HepG2 (cell line): ENCODE results near the gene GJA9. TPM values are rescaled to one million over a fixed set of nuclear protein-coding genes. Genes with fewer than 3 reads are reported as not detected.

ENCODE experiments used
- ATAC-seq: fragments of 200-7000 bp; cut with Tn5 transposase; 3 replicates; pipeline ENCODE4 v1.9.1; 2020; ENCODE audit warnings: mild to moderate bottlenecking, moderate library complexity
- BruUV-seq: library from RNA; stranded (reverse); fragments of 400-500 nt; replicated peaks from 2 replicates; lab custom pipeline; 2021; lab: Mats Ljungman, UMichigan
- CTCF ChIA-PET: fragments of 300-600 bp; formaldehyde crosslinking; extraction: SDS; loops from one replicate; lab custom pipeline; 2021; ENCODE audit warnings: low total read pairs, inconsistent platforms, low intra/inter-chr PET ratio; lab: Yijun Ruan, JAX
- POLR2A ChIA-PET: fragments of 350-600 bp; sonication (Branson Sonifier 250); formaldehyde crosslinking; loops from one replicate; lab custom pipeline; 2020; ENCODE audit warnings: antibody characterized with exemption, inconsistent platforms; lab: Yijun Ruan, JAX
- DNase-seq: peaks from one replicate; pipeline ENCODE4 v3.0.0-alpha.2; 2015; ENCODE audit warnings: low spot score
- FAIRE-seq: peaks from 3 replicates; lab custom pipeline; 2011; peaks lifted over from hg19 to GRCh38; lab: Jason Lieb, UNC
- H2AFZ ChIP-seq: one replicate; pipeline ENCODE4 v1.6.1; 2011; ENCODE audit warnings: low read length, inconsistent platforms
- H3K27ac ChIP-seq: fragments of 300-600 bp; 3 replicates; pipeline ENCODE4 v1.8.0; 2011; ENCODE audit warnings: mixed run types, mild to moderate bottlenecking, mixed read lengths, low read length, inconsistent platforms; ENCODE audit not compliant: insufficient read depth; ENCODE audit errors: extremely low read length
- H3K27me3 ChIP-seq, 2 experiments: fragments of 200-600 bp in 1 of 2; 2 replicates in 1 of 2; 3 replicates in 1 of 2; pipeline versions ENCODE4 v1.6.0 to v1.8.0; 2011; ENCODE audit warnings: low read length in 2 of 2, mild to moderate bottlenecking in 2 of 2, moderate library complexity in 2 of 2, inconsistent platforms in 1 of 2; ENCODE audit not compliant: insufficient read depth in 2 of 2, control insufficient read depth in 1 of 2
- H3K36me3 ChIP-seq, 2 experiments: fragments of 200-600 bp in 1 of 2; replicated peaks in 1 of 2; 2 replicates in 1 of 2; 3 replicates in 1 of 2; pipeline versions ENCODE4 v1.5.1 to v1.8.0; 2011; ENCODE audit warnings: low read length in 2 of 2, inconsistent platforms in 1 of 2; ENCODE audit not compliant: insufficient read depth in 2 of 2, control insufficient read depth in 1 of 2
- H3K4me1 ChIP-seq: 2 replicates; pipeline ENCODE4 v1.5.1; 2012; ENCODE audit warnings: low read length, inconsistent platforms; ENCODE audit not compliant: insufficient read depth
- H3K4me2 ChIP-seq: 2 replicates; pipeline ENCODE4 v1.6.0; 2011; ENCODE audit warnings: low read depth, low read length, inconsistent platforms
- H3K4me3 ChIP-seq, 3 experiments: fragments of 200-600 bp in 1 of 3; sonication (generic), shearing (Covaris generic) in 1 of 3; replicated peaks in 1 of 3; 2 replicates each; pipeline ENCODE4 v1.5.1; 2011 to 2016; ENCODE audit warnings: low read length in 3 of 3, inconsistent platforms in 2 of 3, low read depth in 2 of 3, mild to moderate bottlenecking in 2 of 3, control low read depth in 1 of 3, mixed read lengths in 1 of 3; ENCODE audit not compliant: insufficient read depth in 1 of 3
- H3K79me2 ChIP-seq: one replicate; pipeline ENCODE4 v1.6.1; 2011; ENCODE audit warnings: low read length, inconsistent platforms; ENCODE audit not compliant: insufficient read depth
- H3K9ac ChIP-seq: 2 replicates; pipeline ENCODE4 v1.6.0; 2011; ENCODE audit warnings: mild to moderate bottlenecking, low read depth, low read length, inconsistent platforms; ENCODE audit not compliant: insufficient read depth
- H3K9me3 ChIP-seq: 2 replicates; pipeline ENCODE4 v1.5.1; 2012; ENCODE audit warnings: mild to moderate bottlenecking, low read length
- H4K20me1 ChIP-seq: 2 replicates; pipeline ENCODE4 v1.6.0; 2011; ENCODE audit warnings: inconsistent platforms, mild to moderate bottlenecking, low read length, moderate library complexity; ENCODE audit not compliant: insufficient read depth
- BRF2 ChIP-seq: sonication (generic); formaldehyde crosslinking; IDR thresholded peaks from 2 replicates; pipeline ENCODE4 v1.8.1; 2022; ENCODE audit warnings: mild to moderate bottlenecking, missing genetic modification reagents
- HNF4G ChIP-seq, 2 experiments: sonication (generic) in 1 of 2; formaldehyde crosslinking in 1 of 2; IDR thresholded peaks; 2 replicates each; pipeline versions ENCODE4 v1.4.0 to v1.6.1; 2011 to 2020; ENCODE audit warnings: borderline replicate concordance in 2 of 2, low read depth in 2 of 2, mild to moderate bottlenecking in 2 of 2, low read length in 1 of 2, missing genetic modification reagents in 1 of 2, moderate library complexity in 1 of 2
- MLLT10 ChIP-seq: sonication (generic); formaldehyde crosslinking; IDR thresholded peaks from 2 replicates; pipeline ENCODE4 v1.4.0; 2020; ENCODE audit warnings: missing genetic modification reagents
- RARG ChIP-seq: sonication (generic); formaldehyde crosslinking; IDR thresholded peaks from 2 replicates; pipeline ENCODE4 v1.4.0; 2020; ENCODE audit warnings: low read depth, mild to moderate bottlenecking, missing genetic modification reagents
- SIX1 ChIP-seq: sonication (generic); formaldehyde crosslinking; IDR thresholded peaks from 2 replicates; pipeline ENCODE4 v1.4.0; 2020; ENCODE audit warnings: missing genetic modification reagents, borderline replicate concordance
- TAF1 ChIP-seq: sonication (generic); formaldehyde crosslinking; IDR thresholded peaks from 2 replicates; pipeline ENCODE4 v1.4.0; 2020; ENCODE audit warnings: missing genetic modification reagents
- TEF ChIP-seq: sonication (generic); formaldehyde crosslinking; IDR thresholded peaks from 2 replicates; pipeline ENCODE4 v1.5.0; 2020; ENCODE audit warnings: missing genetic modification reagents
- TERF1 ChIP-seq: sonication (generic); formaldehyde crosslinking; IDR thresholded peaks from 2 replicates; pipeline ENCODE4 v1.8.0; 2022; ENCODE audit warnings: mild to moderate bottlenecking, missing genetic modification reagents, moderate library complexity
- USF2 ChIP-seq, 2 experiments: sonication (generic) in 1 of 2; formaldehyde crosslinking in 1 of 2; IDR thresholded peaks; 2 replicates each; pipeline versions ENCODE4 v1.5.1 to v1.6.1; 2011 to 2020; ENCODE audit warnings: borderline replicate concordance in 1 of 2, low read depth in 1 of 2, low read length in 1 of 2, mild to moderate bottlenecking in 1 of 2, missing genetic modification reagents in 1 of 2, moderate library complexity in 1 of 2
- ZBTB26 ChIP-seq: IDR thresholded peaks from 2 replicates; pipeline ENCODE4 v1.6.1; 2016; ENCODE audit warnings: missing compliant biosample characterization, missing genetic modification reagents, borderline replicate concordance
- ZNF274 ChIP-seq: sonication (generic); formaldehyde crosslinking; IDR thresholded peaks from 2 replicates; pipeline ENCODE4 v1.5.1; 2020; ENCODE audit warnings: mild to moderate bottlenecking, missing genetic modification reagents
- ZNF768 ChIP-seq: sonication (generic); formaldehyde crosslinking; IDR thresholded peaks from 2 replicates; pipeline ENCODE4 v1.4.0; 2020; ENCODE audit warnings: missing genetic modification reagents
- ZNF891 ChIP-seq: sonication (generic); formaldehyde crosslinking; IDR thresholded peaks from 2 replicates; pipeline ENCODE4 v1.5.0; 2020; ENCODE audit warnings: mild to moderate bottlenecking, missing genetic modification reagents
- ZSCAN21 ChIP-seq: sonication (generic); formaldehyde crosslinking; IDR thresholded peaks from 2 replicates; pipeline ENCODE4 v1.8.0; 2022; ENCODE audit warnings: mild to moderate bottlenecking, missing genetic modification reagents, moderate library complexity, borderline replicate concordance
- WGBS: methylation state at CpG from one replicate; pipeline ENCODE4 v1.1.6; 2017; ENCODE audit warnings: low lambda C conversion rate; 5-methylcytosine and 5-hydroxymethylcytosine counted together
- in situ Hi-C: cut with HindIII; loops from 2 replicates; pipeline ENCODE4 v1.10.0; 2017; ENCODE audit warnings: low pct_unique_long_range_greater_than_20kb; ENCODE audit not compliant: extremely low pct_ligation_motif_present
- intact Hi-C: fragments of 100-400 bp; cut with micrococcal nuclease; formaldehyde crosslinking; loops from one replicate; pipeline ENCODE4 v1.10.0; 2022; ENCODE audit not compliant: unreplicated experiment
- polyA plus RNA-seq, 8 experiments: library from polyadenylated mRNA; depleted of rRNA in 3 of 8; stranded (reverse) in 7 of 8; unstranded in 1 of 8; fragments of >200 nt; fragmentation: Illumina TruSeq in 4 of 8; extraction: Trizol in 4 of 8; gene quantifications; 2 replicates each; pipeline versions ENCODE4 v1.2.1 to v1.2.3, GENCODE V29; 2011 to 2016; ENCODE audit warnings: low read depth in 4 of 8, missing spikeins in 1 of 8, mixed read lengths in 1 of 8; ENCODE audit not compliant: insufficient read depth in 1 of 8
- total RNA-seq, 5 experiments: library from RNA; depleted of rRNA; stranded (reverse); fragments of >200 nt; fragmentation: Illumina TruSeq; extraction: Trizol; gene quantifications; 2 replicates each; pipeline ENCODE4 v1.2.3, GENCODE V29; 2016; ENCODE audit warnings: low read depth in 1 of 5

GJA9 gene
- total and polyA plus RNA-seq, 2 of the 13 experiments (the other 11 are each of a cell fraction or from before 2014, with no cell fraction given) = 0.08 to 0.13 TPM

GRCh38 chr1:38891753-38892152 lies 10.4 kb upstream of the GJA9 start (continued):
- no peak for TF ChIP-seq HNF4G (IDR thresholded peaks at IDR 0.05; ENCODE audit: borderline replicate concordance, low read depth, low read length)
- no peak for TF ChIP-seq HNF4G (CRISPR knock-in tag; IDR thresholded peaks at IDR 0.05; ENCODE audit: borderline replicate concordance, low read depth)
- no peak for TF ChIP-seq MLLT10 (CRISPR knock-in tag)

- no peaks in the 10 kb centered on the region for H4K20me1 ChIP-seq
- peak overlapping the region; percentile 90 for H3K27ac ChIP-seq
- no peak overlapping the region for H3K9ac ChIP-seq
- POLR2A ChIA-PET = interaction anchor here (0.8 to 0.9 kb wide), 2 partner anchors 20 to 108 kb away, joined by 3 read pairs; no protein-coding TSS in a partner anchor
- H3K36me3 ChIP-seq = no peaks in the 10 kb centered on the region
- TF ChIP-seq TEF (CRISPR knock-in tag) (no peak), BRF2 (CRISPR knock-in tag) (no peak), ZNF274 (CRISPR knock-in tag) (no peak), USF2 (IDR thresholded peaks at IDR 0.05; ENCODE audit: low read depth, low read length) (no peak), USF2 (CRISPR knock-in tag; IDR thresholded peaks at IDR 0.05; ENCODE audit: borderline replicate concordance) (no peak), ZNF891 (CRISPR knock-in tag) (no peak), SIX1 (CRISPR knock-in tag) (no peak), ZBTB26 (CRISPR knock-in tag) (no peak), ZSCAN21 (no peak), TAF1 (no peak), ZNF768 (CRISPR knock-in tag) (no peak), RARG (CRISPR knock-in tag) (no peak), TERF1 (CRISPR knock-in tag) (no peak)
- H2AFZ ChIP-seq = no peak overlapping the region
- FAIRE-seq (no peak), ATAC-seq (no peak), DNase-seq (no peak)
- WGBS = 76% methylated on average over 5 of the region's 5 CpGs
- intact Hi-C loops = loop anchor here (2.0 kb wide), 1 partner anchor 79 kb away; no protein-coding TSS in a partner anchor
- peak overlapping the region; percentile 61 for H3K4me2 ChIP-seq
- H3K4me3 ChIP-seq = no peak overlapping the region
- peaks cover 48% of the 10 kb centered on the region for H3K4me1 ChIP-seq
- in situ Hi-C loops = no loop called here
- BruUV-seq = no TSS peak
- no peaks in the 10 kb centered on the region for H3K9me3 ChIP-seq
- H3K79me2 ChIP-seq = no peaks in the 10 kb centered on the region
- H3K27me3 ChIP-seq = no peaks in the 10 kb centered on the region
- CTCF ChIA-PET = no interaction called here
These were observed 8.2 kb upstream of the GJA9 start for GRCh38 chr1:38889589-38889988.
